Small intestine (tissue), 7 donors: Measurements from ENCODE around the gene ABCD3. TPM values are rescaled to one million over a fixed set of nuclear protein-coding genes. Genes with fewer than 3 reads are reported as not detected.
"Not testable (repeated sequence)": the region's sequence is repeated elsewhere in the genome, so short reads cannot be mapped to it uniquely, and the experiment has no call there.

Experiments used
- DNase-seq, 2 donors: peaks; one replicate each; pipeline versions ENCODE4 v3.0.0 to v3.0.0-alpha.2; 2013
- FAIRE-seq: peaks from 2 replicates; lab custom pipeline; 2012; peaks lifted over from hg19 to GRCh38; lab: Jason Lieb, UNC
- H3K27ac ChIP-seq, 3 donors: one replicate each; pipeline ENCODE4 v1.5.1; 2013; ENCODE audit warnings: low read length in 2 of 3, mild to moderate bottlenecking in 2 of 3, control low read depth in 1 of 3, inconsistent platforms in 1 of 3, low read depth in 1 of 3, moderate library complexity in 1 of 3
- H3K27me3 ChIP-seq, 3 donors: one replicate each; pipeline ENCODE4 v1.6.1; 2013; ENCODE audit warnings: low read length in 3 of 3, inconsistent platforms in 1 of 3; ENCODE audit not compliant: control insufficient read depth in 3 of 3, insufficient read depth in 3 of 3
- H3K36me3 ChIP-seq, 3 donors: one replicate each; pipeline ENCODE4 v1.6.1; 2013; ENCODE audit warnings: low read length in 3 of 3, inconsistent platforms in 1 of 3, low read depth in 1 of 3, mild to moderate bottlenecking in 1 of 3, moderate library complexity in 1 of 3; ENCODE audit not compliant: control insufficient read depth in 3 of 3, insufficient read depth in 2 of 3
- H3K4me1 ChIP-seq, 3 donors: one replicate each; pipeline ENCODE4 v1.6.1; 2013; ENCODE audit warnings: low read length in 2 of 3, inconsistent platforms in 1 of 3, low read depth in 1 of 3, mild to moderate bottlenecking in 1 of 3, moderate library complexity in 1 of 3; ENCODE audit not compliant: control insufficient read depth in 3 of 3, insufficient read depth in 2 of 3
- H3K4me3 ChIP-seq, 3 donors: one replicate each; pipeline ENCODE4 v1.5.1; 2013; ENCODE audit warnings: low read length in 3 of 3, control low read depth in 1 of 3, inconsistent platforms in 1 of 3, low read depth in 1 of 3, mild to moderate bottlenecking in 1 of 3, moderate library complexity in 1 of 3
- H3K9me3 ChIP-seq, 2 donors: one replicate each; pipeline ENCODE4 v1.6.1; 2013; ENCODE audit warnings: low read depth in 1 of 2, low read length in 1 of 2; ENCODE audit not compliant: control insufficient read depth in 2 of 2, insufficient read depth in 1 of 2
- WGBS, 3 donors: extraction: QIAGEN DNeasy Blood & Tissue Kit; methylation state at CpG; one replicate each; pipeline ENCODE4 v1.1.7; 2013; 5-methylcytosine and 5-hydroxymethylcytosine counted together
- polyA plus RNA-seq, 4 donors: library from polyadenylated mRNA; stranded (reverse) in 3 of 4; unstranded in 1 of 4; fragments of 200-250 nt in 3 of 4; fragments of 120-200 nt in 1 of 4; gene quantifications; one replicate each; pipeline versions ENCODE4 v1.2.1 to v1.2.3, GENCODE V29; 2013
- donor health status: healthy with polysubstance abuse.
- donor health status: control.
- donor health status: control.
- donor health status: Bipolar disorder and iron deficiency.
- donor health status: healthy.

The ABCD3 gene
- polyA plus RNA-seq, 4 donors, result 31.3 to 58.6 (median 38.2) TPM

- H3K27me3 ChIP-seq, result no peaks in the 10 kb centered on the region
- DNase-seq (no peak), FAIRE-seq (no peak)
- H3K36me3 ChIP-seq, result peaks cover 0 to 15% (median 0%) of the 10 kb centered on the region in 3 donors
- H3K4me3 ChIP-seq, result no peak overlapping the region
- 94 to 100% (median 98%) methylated on average over 2 of the region's 2 CpGs for WGBS, 3 donors
- H3K27ac ChIP-seq, result no peak overlapping the region
- H3K9me3 ChIP-seq, result peaks cover 0 to 44% of the 10 kb centered on the region in 2 donors
- H3K4me1 ChIP-seq, result no peaks in the 10 kb centered on the region
Measured at GRCh38 chr1:94433866-94434265, 15.7 kb downstream of the ABCD3 start.

DNA sequence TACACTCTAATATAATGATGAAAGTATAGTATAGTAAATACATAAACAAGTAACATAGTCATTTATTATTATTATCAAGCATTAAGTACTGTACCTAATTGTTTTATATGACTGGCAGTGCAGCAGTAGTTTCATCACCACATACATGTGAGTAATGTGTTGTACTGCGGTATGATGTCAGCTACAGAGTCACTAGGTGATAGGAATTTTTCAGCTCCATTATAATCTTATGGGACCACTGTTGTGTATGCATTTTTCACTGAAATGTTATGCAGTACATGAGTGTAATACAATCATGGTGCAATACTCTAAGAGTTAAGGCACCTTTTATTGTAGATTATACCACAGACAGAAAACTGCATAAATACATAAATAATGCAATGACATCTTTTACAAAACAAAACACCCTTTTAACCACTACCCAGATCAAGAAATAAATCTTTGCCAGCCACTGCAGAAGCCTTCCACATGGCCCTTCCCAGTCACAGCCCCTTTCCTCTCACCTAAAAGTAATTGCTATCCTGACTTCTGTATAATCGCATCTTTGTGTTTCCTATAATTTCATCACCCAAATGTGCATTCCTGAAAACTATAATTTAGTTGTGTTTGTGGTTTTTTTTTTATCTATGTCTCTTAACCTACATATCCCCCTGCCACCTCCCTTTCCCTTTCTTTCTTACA is 16.3 kb downstream of the ABCD3 start:
- H3K4me1 ChIP-seq, result no peaks in the 10 kb centered on the region
- H3K27me3 ChIP-seq, result no peaks in the 10 kb centered on the region
- FAIRE-seq (no peak), DNase-seq (no peak)
- H3K4me3 ChIP-seq, result no peak overlapping the region
- 95 to 100% (median 97%) methylated on average over 2 of the region's 2 CpGs for WGBS, 3 donors
- H3K27ac ChIP-seq, result no peak overlapping the region
- H3K36me3 ChIP-seq, result peaks cover 0 to 13% (median 0%) of the 10 kb centered on the region in 3 donors
- peaks cover 0 to 38% of the 10 kb centered on the region in 2 donors for H3K9me3 ChIP-seq

DNA sequence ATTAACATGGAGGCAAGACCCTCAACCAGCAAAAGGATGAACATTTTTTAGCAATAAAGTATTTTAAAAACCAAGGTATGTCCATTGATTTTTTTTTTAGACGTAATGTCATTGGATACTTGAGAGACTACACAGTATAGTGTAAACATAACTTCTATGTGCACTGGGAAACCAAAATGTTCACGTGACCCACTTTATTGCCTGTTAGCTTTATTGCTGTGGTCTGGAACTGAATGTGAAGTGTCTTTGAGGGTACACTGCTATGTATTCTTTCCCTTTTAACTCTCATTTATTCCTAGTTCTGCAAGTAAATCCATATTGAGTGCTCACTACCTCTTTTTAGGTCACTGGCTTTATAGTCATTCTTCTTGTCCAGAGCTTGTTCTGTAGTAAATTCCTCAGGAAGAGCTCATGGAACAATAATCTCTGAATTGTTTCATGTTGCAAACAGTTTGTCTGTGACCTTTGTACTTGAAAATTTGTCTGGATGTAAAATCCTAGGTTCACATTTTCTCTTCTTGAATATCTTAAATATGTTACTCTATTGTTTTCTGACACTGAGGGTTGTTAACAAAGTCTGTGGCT is 20.6 kb downstream of the ABCD3 start:
- whole genome bisulfite sequencing, 3 donors, result 68 to 76% (median 76%) methylated on average over 2 of the region's 2 CpGs
- FAIRE-seq (no peak), DNase-seq (peak in 1 of 2 donors; percentile 25)

DNA sequence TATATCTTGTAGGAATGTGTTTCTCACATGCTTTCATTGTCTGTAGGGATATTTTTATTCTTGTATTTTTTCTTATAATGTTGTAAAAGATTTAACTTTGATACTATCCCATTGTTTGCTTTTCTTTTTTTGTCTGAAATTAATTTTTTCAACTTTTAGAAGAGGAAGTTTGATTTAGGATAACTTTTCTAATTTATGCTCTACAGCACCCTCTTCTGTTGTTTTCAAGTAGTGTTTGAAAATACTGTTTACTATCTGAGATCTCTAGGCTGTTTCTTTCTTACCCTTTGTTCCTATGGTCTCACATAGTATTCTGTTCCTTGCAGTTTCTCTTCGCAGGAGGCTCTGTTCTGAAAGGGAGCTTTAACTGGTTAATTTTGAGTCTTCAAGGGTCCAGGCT is 21.9 kb downstream of the ABCD3 start:
- WGBS, 3 donors, result 96 to 100% (median 100%) methylated on average over 1 of the region's 1 CpG
- Histone ChIP-seq H3K27me3 (no peaks in the 10 kb centered on the region), H3K27ac (no peak overlapping the region), H3K9me3 (peaks cover 0 to 39% of the 10 kb centered on the region in 2 donors), H3K4me1 (no peaks in the 10 kb centered on the region), H3K36me3 (peaks cover 0 to 2% (median 0%) of the 10 kb centered on the region in 3 donors), H3K4me3 (no peak overlapping the region)
- peak; percentile 30 for FAIRE-seq
- DNase-seq, result no peak

More for the DNA sequence above, 20.6 kb downstream of the ABCD3 start:
- Histone ChIP-seq H3K4me3 (no peak overlapping the region), H3K27me3 (no peaks in the 10 kb centered on the region), H3K36me3 (peaks cover 0 to under 1% (median 0%) of the 10 kb centered on the region in 3 donors), H3K9me3 (peaks cover 0 to 26% of the 10 kb centered on the region in 2 donors), H3K4me1 (no peaks in the 10 kb centered on the region), H3K27ac (peak overlapping the region in 1 of 3 donors; percentile 48)

DNA sequence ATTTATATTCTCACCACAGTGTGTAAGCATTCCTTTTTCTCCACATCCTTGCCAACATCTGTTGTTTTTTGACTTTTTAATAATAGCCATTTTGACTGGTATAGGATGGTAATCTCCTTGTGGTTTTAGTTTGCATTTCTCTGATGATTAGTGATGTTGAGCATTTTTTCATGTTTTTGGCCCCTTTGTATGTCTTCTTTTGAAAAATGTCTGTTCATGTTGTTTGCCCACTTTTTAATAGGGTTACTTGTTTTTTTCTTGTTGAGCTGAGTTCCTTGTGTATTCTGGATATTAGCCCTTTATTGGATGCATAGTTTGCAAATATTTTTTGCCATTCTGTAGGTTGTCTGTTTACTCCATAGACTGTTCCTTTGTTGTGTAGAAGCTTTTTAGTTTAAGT is 24.9 kb downstream of the ABCD3 start:
- H3K36me3 ChIP-seq, H3K4me1 ChIP-seq, FAIRE-seq, H3K27ac ChIP-seq, DNase-seq, H3K4me3 ChIP-seq, H3K27me3 ChIP-seq: not testable (repeated sequence)
- peaks cover 0 to 49% of the 10 kb centered on the region in 2 donors for H3K9me3 ChIP-seq

- not testable (repeated sequence) for H3K27ac ChIP-seq, DNase-seq, H3K4me1 ChIP-seq, H3K27me3 ChIP-seq, FAIRE-seq, H3K4me3 ChIP-seq
- H3K36me3 ChIP-seq, result peaks cover 2 to 16% (median 3%) of the 10 kb centered on the region in 3 donors
- WGBS, 3 donors, result 70 to 98% (median 83%) methylated on average over 3 of the region's 3 CpGs
- H3K9me3 ChIP-seq, result peaks cover 0 to 57% of the 10 kb centered on the region in 2 donors
Measured at GRCh38 chr1:94444819-94445218, 26.6 kb downstream of the ABCD3 start.

GRCh38 chr1:94445733-94446132 is 27.5 kb downstream of the ABCD3 start:
- H3K27me3 ChIP-seq, DNase-seq, H3K4me3 ChIP-seq, FAIRE-seq, H3K27ac ChIP-seq, H3K4me1 ChIP-seq: not testable (repeated sequence)
- 97 to 98% (median 98%) methylated on average over 8 of the region's 8 CpGs for WGBS, 3 donors
- peaks cover 0 to 59% of the 10 kb centered on the region in 2 donors for H3K9me3 ChIP-seq
- H3K36me3 ChIP-seq, result peaks cover 2 to 21% (median 3%) of the 10 kb centered on the region in 3 donors

DNA sequence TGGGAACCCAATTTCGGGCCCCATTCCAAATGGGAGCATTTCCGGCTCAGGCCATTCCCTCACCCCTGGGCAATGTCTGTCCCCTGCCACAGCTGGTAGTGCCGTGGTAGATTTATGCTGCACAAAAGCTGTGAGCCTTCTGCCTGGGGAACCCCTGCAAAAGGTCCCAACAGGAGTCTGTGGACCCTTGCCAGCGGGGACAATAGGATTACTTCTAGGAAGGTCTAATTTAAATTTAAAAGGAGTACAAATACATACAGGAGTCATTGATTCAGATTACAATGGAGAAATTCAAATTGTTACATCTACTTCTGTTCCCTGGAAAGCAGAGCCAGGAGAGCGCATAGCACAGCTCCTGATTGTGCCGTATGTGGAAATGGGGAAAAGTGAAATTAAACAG is 28.0 kb downstream of the ABCD3 start:
- WGBS, 3 donors, result 95 to 99% (median 97%) methylated on average over 6 of the region's 6 CpGs
- not testable (repeated sequence) for H3K4me3 ChIP-seq, H3K27ac ChIP-seq, DNase-seq, FAIRE-seq, H3K4me1 ChIP-seq, H3K27me3 ChIP-seq
- Histone ChIP-seq H3K36me3 (peaks cover 2 to 21% (median 3%) of the 10 kb centered on the region in 3 donors), H3K9me3 (peaks cover 0 to 59% of the 10 kb centered on the region in 2 donors)
